Activated CD8-positive, alpha-beta memory T cell treated with anti-CD3 and anti-CD28 coated beads, Interleukin-2, amount 50 U/mL, for 4 hours (primary cell): ENCODE measurements around the gene GAREM2.

ENCODE experiments used
- DNase-seq: peaks from one replicate; pipeline ENCODE4 v3.0.0-alpha.2; 2020

GAREM2 gene

DNA sequence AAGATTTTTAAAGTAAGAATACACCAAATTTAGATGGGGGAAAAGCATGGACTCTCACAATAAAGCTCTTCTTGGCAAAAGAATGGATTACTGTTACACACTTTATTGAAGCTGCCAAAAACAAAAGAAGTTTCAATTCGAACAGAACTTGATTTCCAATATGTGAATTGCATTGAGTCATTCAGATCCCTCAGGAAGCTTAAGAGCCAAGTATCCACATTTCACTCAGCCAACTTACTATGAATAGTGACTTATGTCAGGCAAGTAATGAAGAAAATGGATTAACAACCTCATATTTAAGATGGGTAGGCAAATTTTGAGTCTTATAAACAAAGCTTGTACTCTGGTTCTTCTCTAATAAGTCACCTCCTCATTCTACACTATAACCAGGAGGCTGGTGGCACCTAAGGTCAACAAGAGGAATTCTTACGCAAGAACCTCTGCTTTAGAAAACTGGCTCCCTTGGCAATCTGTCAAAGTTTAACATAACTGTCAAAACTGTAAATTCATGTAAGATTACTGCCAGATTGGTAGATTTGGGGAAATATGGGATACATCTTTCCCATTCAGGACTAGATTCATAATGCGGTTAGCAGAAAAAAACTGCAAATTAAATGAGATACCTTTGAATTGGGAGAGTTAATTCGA, 65.5 kb downstream of the GAREM2 start:
- DNase-seq = no peak
